GM19240 (cell line): ENCODE data around the gene RABAC1.
"Not testable (repeated sequence)": the region's sequence is repeated elsewhere in the genome, so short reads cannot be mapped to it uniquely, and the experiment has no call there.

Source experiments
- DNase-seq: peaks from one replicate; pipeline ENCODE4 v3.0.0; 2011; ENCODE audit warnings: low spot score; ENCODE audit not compliant: insufficient read length

Gene RABAC1

DNA sequence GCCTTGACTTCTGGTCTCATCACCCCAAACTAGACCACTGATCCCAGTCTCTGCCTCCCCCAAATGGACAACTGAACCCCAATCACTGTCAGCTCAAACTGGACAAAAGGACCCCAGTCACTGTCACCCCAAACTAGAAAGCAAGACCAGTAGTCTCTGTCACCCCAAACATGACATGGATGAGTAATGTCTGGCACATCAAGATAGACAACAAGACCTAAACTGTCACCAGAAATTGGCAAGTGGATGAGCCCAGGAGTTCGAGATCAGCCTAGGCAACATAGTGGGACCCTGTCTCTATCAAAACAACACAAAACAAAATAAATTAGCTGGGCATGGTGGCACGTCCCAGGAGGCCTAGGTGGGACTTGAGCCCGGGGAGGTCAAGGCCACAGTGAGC, 12.0 kb downstream of the RABAC1 start:
- DNase-seq = no peak

DNA sequence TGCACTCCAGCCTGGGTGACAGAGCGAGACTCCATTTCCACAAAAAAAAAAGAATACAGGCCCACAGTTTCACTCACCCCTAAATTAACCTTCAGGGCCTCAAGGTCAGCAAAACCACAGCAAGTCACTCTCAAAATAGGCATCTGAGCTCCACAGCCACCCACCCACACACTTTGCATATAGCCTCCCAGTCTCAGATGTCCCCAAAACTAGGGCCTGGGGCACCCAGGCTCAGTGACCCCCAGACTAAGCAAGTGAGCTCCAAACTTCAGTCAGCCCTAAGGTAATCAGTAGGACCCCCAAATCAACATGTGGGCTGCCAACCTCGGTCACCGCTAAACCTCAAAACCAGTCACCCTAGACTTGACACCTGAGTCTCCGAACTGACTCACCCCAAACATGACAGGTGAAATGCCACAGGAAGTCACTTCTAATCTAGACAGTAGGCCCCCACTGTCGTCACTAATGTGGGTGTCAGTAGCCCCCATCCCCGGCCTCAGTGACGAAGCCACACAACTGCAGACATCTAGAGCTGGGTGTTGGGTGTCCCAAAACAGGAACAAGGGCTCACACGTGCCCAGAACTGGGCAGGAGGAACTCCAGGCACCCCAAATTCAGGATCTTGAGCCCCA, 13.9 kb downstream of the RABAC1 start:
- peak; percentile 90 for DNase-seq

DNA sequence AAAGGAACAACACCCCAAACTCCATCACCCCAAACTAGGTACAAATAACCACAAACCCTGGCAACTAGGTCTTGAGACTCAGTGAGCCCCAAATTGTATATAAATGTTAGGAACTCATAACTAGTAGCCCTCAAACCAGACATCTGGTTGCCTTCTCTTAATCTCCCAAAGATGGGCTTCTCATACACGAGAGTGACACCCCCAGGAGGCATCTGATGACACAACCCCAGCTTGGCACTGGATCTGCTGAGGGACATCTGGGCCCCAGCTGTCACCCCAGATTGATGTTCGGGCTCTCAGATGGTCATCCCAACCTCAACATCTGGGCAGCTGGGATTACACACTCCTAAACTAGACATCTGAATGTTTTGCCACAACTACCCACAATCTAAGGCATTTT, 14.8 kb downstream of the RABAC1 start:
- DNase-seq = no peak

DNA sequence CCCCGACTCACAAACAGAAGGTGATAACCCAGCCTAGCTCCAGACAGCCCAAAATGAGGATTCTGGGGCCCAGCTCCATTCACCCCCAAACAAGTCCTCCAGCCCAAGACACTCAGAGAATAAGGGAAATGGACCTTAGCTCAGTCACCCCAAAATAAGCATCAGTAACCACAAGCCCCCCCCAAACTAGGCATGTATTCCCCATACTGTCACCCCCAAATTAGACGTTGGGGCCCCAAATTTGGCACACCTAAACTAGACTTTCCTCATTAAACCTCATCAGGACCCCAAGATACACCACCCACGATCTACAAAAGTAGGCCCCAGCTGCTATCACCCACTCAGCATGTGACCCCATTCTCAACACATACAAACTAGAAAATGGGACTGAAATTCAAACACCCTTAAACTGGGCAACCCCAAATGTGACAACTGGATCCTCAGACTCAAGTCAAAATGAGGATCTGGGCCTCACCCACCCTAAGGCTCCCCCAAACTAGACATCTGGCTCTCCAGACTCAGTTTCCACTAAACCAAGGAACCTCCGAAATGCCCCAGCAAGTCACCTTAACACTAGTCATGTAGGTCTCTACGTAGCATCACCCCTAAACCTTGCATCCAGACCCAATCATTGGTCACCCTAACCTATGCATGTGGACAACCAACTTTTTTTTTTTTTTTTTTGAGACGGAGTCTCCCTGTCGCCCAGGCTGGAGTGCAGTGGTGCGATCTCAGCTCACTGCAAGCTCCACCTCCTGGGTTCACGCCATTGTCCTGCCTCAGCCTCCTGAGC, 17.5 kb downstream of the RABAC1 start:
- DNase-seq = no peak

DNA sequence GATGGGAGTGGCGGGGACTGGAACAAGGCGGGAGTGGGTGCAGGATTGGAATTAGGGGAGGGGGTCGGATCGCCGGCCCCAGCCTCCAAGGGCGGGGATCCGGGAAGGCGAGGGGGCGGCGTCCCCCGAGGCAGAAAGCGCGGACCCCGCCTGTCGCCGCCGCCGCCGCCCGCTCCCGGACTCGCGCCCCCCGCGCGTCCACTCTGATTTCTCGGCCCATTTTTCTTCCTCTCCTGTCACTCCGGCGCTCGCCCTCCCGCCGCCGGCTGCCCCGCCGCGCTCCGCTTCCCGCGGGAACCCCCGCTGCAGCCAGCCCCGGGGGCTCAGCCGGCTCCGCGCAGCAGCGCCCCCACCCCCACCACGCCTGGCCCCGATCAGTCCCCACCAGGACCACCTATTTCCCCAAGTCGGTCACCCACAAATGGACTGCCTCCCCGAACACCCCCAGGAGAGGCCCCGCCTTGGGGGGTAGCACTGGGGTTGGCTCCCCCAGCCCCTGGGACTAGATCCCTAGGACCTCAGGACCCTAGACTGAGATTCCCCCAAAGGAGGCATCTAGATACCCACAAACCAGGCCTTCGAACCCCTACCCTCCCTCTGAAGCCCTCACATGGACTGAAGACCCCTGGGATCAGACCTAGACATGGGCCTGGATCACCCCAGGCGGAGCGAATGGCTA, 18.3 kb downstream of the RABAC1 start:
- no peak for DNase-seq

DNA sequence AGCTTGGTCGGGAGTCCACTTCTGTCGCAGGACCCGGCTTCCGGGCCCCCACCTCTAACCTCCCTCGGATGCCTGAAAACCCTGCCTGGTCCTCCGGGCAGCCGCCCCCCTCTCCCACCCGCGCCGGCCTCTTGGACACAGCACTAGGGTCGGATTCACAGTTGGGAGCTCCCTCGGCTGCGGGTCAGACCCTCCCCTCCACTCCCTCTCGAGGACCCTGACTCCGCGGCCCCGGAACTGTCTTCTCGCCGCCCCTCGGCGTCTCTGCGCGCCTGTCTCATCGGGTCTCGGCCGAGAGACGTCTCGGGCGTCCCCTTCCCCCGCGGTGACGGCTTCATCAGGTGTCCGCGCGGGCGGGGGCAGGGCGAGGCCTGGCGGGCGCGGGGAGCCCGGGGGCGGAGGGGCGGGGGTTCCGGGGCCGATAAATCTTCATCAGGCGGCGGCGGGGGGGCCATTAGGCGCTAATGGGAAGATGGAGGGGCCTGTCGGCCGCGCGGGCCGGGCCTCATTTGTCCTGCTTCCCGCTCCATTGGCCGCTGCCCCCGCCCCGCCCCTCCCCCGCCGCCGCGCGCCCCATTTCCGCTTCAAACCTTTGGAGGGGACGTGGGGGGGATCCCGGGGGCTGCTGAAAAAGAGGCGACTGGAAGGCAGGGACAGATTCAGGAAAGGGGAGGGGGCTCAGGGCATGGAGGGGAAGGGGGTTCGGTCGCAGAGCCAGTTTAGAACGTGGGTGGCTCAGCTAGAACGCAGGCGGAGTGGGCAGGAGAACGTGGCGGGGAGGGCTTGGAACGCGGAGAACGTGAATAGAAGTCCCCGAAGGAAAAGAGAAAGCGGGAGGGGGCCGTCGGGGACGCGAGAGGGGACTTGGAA, 19.0 kb downstream of the RABAC1 start:
- no peak for DNase-seq

DNA sequence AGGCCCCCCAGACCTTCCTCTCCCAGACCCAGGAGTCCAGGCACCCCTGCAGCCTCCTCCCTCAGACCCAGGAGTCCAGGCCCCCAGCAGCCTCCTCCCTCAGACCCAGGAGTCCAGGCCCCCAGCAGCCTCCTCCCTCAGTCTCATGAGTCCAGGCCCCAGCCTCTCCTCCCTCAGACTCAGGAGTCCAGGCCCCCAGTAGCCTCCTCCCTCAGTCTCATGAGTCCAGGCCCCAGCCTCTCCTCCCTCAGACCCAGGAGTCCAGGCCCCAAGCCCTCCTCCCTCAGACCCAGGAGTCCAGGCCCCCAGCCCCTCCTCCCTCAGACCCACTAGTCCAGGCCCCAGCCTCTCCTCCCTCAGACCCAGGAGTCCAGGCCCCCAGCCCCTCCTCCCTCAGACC, 19.9 kb downstream of the RABAC1 start:
- DNase-seq = not testable (repeated sequence)

DNA sequence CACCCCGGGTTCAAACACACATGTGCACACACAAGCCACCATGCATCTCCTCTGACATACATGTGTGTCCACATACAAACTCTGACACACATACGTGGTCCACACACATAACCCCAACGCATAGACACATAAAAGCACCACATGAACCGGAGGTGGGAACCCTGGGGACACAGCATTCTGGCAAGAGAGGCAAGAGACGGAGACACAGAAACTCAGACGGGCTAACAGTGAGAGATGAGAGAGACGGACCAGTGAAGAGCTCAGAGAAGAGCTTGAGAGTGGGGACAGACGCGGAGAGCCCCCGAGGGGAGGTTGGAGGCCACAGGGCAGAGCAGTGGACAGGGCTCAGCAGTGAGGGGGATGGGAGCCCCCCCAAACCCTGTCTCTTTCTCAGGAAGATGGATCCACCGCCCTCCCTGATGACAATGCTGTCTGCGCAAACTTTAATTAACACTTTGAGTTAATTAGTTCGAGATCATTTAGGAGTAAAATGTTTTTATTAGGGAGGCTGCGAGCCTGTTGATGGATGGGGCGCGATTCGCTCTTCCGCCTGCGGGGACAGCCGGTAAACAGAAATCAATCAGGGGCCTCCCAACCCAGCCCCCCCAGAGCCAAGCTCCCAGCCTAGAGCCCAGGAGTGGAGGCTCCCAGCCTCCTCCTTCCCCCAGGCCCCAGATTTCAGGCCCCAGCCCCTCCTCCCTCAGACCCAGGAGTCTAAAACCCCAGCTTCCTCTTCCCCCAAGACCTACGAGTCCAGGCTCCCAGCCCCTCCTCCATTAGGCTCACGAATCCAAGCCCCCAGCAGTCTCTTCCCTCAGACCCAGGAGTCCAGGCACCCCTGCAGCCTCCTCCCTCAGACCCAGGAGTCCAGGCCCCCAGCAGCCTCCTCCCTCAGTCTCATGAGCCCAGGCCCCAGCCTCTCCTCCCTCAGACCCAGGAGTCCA, 21.3 kb downstream of the RABAC1 start:
- DNase-seq = no peak

DNA sequence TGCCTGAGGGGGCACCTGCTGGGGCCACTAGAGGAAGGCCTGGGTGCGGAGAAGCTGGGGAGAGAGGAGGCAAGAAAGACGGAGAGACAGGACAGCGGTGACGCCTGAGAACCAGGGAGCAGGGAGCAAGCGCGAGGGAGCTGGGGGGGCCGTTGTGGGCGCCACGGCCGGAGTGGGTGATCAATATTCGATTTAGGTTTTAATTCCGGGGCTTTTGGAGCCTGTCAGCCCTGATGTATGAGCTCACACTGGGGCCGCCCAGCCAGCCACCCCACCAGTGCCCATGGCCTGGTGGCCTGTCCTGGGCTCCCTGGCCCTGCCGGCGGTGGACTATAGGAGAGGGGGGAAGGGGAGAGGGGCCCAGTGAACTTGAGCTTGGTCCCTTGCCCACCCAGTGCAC, 22.2 kb downstream of the RABAC1 start:
- no peak for DNase-seq

DNA sequence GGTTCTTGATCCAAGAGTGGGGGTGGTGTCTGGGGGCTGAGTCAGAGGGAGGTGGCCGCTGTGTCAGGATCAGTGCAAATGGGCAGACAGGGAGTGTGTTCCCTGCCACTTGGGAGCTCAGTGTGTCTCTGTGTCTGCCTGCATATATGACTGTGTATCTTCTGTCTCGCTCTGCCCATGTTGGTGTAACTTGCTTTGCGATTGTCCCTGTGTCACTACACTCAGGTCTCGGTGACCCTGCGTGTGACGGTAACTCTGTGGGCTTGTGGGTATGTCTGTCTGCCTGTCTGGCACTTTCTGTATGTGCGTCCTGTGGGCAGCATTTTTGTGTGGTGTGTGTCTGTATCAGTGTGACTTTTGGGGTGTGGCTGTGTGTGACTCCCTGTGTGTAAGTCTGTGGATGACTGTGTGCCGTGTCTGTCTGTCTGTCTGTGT, 22.7 kb downstream of the RABAC1 start:
- DNase-seq = no peak

DNA sequence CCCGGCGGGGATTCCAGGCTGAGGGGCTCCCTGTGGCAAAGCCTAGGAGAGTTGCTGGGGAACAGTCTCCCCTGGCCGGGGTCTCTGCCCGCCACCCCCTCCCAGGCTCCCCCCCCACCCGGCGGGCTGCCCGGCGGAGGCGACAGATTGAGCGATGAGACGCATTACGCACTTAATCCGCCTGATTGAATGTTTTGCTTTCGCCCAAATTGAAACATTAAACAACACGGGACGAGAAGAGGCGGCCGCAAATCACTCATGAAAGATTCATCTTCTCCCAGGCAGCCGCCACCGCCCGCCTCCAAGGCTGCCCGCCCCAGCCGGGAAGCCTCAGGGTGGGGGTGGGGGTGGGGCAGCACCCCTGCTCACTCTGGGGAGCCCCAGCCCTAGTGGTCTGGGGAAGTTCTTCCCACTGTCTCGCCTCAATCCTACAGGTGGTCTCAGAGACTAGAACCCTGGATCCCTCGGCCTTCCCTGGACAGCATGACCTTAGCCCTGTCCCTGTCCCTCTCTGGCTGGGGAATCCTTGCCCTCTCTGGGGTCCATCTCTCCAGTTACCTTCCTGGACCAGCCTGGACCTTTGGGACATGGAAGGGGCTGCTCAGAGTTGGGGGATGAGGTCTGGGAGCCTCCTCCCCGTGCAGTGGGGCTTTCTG, 23.2 kb downstream of the RABAC1 start:
- no peak for DNase-seq

DNA sequence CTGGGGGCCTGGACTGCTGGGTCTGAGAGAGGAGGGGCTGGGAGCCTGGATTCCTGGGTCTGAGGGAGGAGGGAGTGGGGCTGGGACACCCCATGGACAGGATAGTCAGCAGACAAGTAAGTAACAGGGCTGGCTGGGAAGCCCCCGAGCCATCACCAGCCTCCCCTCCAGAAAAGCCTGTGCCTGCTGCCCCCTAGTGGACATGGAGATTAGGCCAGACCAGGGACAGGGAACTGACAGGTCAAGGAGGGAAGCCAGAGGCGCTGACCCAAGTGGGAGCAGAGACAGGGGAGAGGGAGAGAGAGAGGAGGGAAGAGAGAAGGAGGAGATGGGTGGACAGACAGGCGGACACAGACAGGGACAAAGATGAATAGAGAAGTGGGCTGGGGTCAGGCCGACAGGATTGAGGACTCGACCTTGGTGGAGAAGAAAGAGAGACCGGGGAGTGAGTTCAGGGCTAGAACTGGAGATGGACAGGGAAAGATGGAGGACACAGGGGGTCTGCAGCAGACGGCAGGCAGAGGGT, 24.2 kb downstream of the RABAC1 start:
- DNase-seq = peak; percentile 95

DNA sequence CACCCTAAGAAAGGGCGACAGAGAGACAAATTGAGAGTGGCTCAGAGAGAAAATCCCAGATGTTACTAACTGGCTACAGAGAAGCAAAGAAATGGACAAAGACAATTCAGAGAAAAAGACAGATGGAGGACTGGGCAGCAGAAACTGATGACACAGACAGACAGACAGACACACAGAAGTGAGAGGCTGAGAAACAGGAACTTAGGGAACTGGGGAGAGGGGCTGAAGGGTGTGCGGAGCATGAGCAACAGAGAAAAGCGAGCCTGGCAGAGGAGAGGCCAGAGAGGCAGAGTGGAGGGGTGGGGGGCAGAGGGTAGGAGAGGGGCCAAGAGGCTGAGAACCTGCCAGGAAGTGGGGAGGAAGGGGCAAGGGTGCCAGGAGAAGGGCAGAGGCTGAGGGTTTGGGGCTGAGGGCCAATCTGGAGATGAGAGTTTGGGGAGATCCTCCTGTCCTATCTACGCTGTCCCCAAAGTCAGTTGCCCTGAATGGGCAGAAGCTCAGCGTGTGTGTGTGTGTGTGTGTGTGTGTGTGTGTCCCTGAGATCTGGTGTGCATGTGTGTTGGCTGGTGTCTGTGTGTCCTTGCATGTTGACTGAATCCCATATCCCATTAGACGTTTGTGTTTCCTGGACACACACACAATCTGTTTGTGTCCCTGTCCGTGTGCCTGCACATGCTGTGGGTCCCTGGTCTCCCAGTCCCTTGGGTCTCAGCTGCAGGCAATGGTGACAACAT, 25.3 kb downstream of the RABAC1 start:
- DNase-seq = no peak

DNA sequence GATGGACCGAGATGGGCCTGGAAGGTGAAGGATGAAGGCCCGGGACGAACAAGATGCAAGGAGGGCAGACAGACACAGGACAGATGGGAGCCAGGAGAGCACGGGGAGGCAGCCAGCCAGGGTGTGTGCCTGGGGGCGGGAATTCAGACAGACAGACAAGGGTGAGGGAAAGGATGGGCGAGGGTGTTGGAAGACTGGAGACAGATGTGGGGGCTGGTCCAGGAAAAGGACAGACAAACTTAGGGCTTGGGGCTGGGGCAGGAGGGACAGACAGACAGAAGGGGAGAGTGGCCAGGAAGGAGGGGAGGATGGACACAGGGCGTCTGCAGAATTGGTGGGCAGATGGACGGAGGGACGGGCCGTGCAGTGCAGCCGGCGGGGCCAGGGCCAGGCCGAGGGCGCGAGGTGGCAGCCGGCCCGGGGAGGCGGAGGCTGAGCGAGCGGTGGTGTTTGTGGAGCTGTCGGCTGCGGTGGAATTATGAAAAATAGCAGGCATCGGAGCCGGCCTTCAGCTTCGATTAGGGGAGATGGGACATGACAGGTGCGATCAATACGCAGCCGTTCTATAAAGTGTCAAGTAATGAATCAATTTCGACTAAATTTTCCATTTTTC, 26.3 kb downstream of the RABAC1 start:
- no peak for DNase-seq

DNA sequence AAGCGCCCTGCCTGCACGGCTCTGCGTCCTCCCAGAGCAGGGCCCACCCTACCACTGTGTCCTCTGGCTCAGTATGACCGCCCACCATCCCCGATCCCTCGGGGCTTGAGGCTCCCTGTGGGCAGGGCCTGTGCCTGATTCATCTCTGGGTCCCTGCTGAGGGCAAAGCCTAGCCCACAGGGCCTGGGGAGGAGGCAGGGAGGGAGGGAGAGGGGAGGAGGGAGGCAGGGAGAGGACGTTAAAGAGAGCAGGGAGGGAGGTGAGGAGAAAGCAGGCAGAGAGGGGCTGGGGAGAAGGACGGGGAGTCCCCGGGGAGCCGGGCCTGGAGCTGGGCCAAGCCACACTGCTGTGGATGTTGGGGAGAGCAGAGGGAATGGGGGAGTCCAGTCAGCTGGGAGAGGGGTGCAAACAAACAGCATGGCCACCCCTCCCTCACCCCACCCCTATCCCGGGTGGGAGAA, 26.8 kb downstream of the RABAC1 start:
- DNase-seq = no peak

DNA sequence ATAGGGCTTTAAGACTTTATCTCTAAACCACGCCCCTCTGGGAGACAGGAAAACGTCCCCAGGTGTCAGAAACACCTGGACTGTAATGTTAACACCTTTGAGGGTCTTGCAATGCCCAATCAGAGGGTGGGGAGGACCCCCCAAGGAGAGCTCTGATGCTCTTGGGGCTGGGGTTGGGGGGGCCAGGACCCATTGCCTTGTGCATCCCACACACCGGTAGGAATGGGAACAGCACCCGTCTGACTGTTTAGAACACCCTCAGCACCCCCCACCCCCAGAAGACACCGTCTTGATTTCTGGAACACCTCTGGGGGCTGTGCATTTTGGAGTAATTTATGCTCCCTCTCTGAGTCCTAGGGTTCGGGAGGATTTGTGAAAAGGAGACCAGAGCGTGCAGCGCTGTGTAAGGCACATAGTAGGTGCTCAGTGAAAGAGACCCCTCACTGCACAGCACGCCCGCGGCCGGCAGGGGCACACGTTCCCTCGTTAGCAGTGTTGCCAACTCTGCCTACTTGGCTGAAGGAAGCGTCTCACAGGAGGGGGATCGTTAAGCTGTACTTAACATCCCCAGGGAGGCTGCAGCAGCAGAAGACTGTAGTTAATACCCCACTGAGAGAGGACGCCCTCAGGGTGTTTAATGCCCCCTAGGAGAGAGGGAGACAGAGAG, 28.1 kb downstream of the RABAC1 start:
- no peak for DNase-seq

DNA sequence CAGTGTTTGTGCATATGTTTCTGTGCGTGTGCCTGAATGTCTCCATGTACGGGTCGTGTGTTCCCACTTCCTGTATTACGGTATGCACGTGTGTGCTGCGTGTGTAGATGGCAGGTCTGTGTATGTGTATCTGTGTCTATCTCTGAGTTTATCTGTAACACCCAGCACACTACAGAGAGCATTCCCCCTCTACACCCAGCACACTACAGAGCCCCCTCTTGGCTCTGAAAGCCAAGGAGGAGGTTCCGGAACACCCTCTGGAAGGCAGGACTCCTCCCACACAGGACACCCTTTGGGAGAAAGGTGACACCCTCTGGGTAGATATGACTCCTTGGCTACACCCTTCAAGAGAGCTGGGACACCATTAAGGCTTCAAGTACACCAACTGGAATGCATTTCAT, 28.8 kb downstream of the RABAC1 start:
- DNase-seq = no peak

DNA sequence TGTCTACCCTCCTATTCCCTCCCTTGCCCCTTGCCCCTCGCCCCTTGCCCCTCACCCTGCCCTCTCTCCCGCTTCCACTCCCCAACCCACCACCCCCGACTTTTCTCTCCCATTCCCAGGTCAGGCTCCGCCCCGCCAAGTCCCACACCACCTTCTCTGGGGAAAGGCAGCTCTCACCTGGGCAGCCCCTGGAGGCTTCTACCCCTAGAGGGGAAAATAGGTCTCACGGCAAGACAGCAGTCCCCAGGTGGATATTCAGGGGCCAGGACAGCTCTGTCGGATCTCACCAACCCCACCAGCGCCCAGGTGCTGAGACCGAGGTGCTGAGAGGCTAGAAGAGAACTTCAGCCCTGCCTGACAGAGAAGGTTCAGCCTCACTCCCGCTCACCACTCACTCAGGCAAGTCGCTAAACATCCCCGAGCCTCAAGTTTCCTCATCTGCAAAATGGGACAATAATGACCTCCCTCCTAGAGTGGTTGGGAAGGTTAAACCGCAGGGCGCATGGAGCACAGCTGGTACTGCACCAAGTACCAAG, 29.5 kb downstream of the RABAC1 start:
- DNase-seq = no peak
